Measurements from ENCODE around the gene SNX8.

- TF ChIP-seq SREBF2 (IDR thresholded peaks at IDR 0.05): no peak
- TF ChIP-seq ESRRA (IDR thresholded peaks at IDR 0.05; ENCODE audit: borderline replicate concordance, low read length): no peak
- no peak for TF ChIP-seq SMC3 (IDR thresholded peaks at IDR 0.05)
- TF ChIP-seq RAD21 (conservative IDR thresholded peaks at IDR 0.05 in 1 of 2, IDR thresholded peaks at IDR 0.05 in 1 of 2): no peak
- TF ChIP-seq POLR2A (IDR thresholded peaks at IDR 0.05; ENCODE audit: low read length): no peak
- TF ChIP-seq JUN (IDR thresholded peaks at IDR 0.05): no peak
- TF ChIP-seq CTCF (IDR thresholded peaks at IDR 0.05): no peak
- TF ChIP-seq RFX5 (IDR thresholded peaks at IDR 0.05): no peak
- no peak for TF ChIP-seq CHD2 (IDR thresholded peaks at IDR 0.05; ENCODE audit: low read length, partially characterized antibody)
- TF ChIP-seq EHMT2 (IDR thresholded peaks at IDR 0.05; ENCODE audit: low read depth): no peak
- TF ChIP-seq MYC (IDR thresholded peaks at IDR 0.05; ENCODE audit: borderline replicate concordance, low read length): no peak
Measured at GRCh38 chr7:2306688-2307087, 7.6 kb downstream of the SNX8 start.

Measured in A549 (cell line).